Measurements from ENCODE around the gene NDEL1. TPM values are rescaled to one million over a fixed set of nuclear protein-coding genes. Genes with fewer than 3 reads are reported as not detected.

Gene NDEL1
- total RNA-seq, 1 experiment from 2014 or later = 34.7 TPM

DNA sequence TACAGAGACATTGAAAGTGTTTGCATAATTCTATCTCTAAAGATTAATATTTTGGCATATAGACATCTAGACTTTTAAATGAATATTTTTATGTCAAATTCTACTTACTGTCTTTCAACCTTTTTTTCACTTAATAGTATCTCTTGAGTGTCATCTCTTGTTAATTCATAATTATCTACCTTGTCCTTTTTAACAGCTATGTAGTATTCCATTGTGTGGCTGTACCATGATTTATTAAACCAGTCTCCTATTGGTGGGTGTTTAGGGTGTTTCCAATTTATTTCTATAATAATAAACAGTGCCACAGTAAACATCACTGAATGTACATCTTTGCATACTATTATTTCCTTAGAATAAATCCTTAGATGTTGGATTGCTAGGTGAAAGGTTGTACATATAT, 21.7 kb upstream of the NDEL1 start:
- no peak for DNase-seq (ENCODE audit: low spot score)
- TF ChIP-seq, protein P1, sequence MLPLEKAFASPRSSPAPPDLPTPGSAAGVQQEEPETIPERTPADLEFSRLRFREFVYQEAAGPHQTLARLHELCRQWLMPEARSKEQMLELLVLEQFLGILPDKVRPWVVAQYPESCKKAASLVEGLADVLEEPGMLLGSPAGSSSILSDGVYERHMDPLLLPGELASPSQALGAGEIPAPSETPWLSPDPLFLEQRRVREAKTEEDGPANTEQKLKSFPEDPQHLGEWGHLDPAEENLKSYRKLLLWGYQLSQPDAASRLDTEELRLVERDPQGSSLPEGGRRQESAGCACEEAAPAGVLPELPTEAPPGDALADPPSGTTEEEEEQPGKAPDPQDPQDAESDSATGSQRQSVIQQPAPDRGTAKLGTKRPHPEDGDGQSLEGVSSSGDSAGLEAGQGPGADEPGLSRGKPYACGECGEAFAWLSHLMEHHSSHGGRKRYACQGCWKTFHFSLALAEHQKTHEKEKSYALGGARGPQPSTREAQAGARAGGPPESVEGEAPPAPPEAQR (CRISPR knock-in tag; IDR thresholded peaks at IDR 0.05) = no peak
- no peak for TF ChIP-seq TCF7 (CRISPR knock-in tag; IDR thresholded peaks at IDR 0.05; ENCODE audit: low read depth)
- TF ChIP-seq ESRRA (CRISPR knock-in tag; IDR thresholded peaks at IDR 0.05; ENCODE audit: borderline replicate concordance) = no peak
- TF ChIP-seq JUN (CRISPR knock-in tag; IDR thresholded peaks at IDR 0.05) = no peak
- no peak for TF ChIP-seq RELA (CRISPR knock-in tag; IDR thresholded peaks at IDR 0.05; ENCODE audit: borderline replicate concordance)
- H3K27me3 Mint-ChIP-seq (ENCODE audit: low read depth) = peaks cover 13% of the 10 kb centered on the region; the same call in 1 of the 2 replicates
- ATAC-seq = no peak
- H3K4me3 Mint-ChIP-seq = no peak overlapping the region
- peaks cover 8% of the 10 kb centered on the region for H3K4me1 Mint-ChIP-seq
- POLR2A ChIA-PET = no interaction called here
- H3K36me3 Mint-ChIP-seq = no peaks in the 10 kb centered on the region
- H3K9me3 Mint-ChIP-seq = no peaks in the 10 kb centered on the region
- CTCF ChIA-PET = interaction anchor here (1.0 kb wide), 1 partner anchor 372 kb away, joined by 3 read pairs; no protein-coding TSS in a partner anchor
- H3K27ac Mint-ChIP-seq = no peak overlapping the region

DNA sequence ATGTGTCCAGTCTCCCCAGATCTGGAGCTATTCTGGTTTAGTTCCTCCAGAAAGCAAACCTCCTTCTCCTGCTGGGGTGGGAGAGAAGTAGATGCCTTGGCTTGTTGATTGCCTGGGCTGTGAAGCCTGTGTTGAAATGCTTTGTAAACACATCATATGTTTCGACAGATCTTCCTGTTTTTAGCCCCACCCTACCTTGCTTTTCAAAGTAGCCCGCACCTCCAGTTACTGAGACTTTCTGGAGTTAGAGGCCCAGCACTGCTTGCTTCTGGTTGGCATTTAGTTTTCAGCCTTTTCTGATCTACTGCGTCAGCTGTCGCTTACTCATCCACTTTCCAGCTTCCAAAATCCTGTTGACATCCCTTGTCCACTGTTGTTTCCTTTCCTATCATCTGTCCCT, 17.9 kb upstream of the NDEL1 start:
- H3K4me3 Mint-ChIP-seq = no peak overlapping the region
- no peak overlapping the region for H3K27ac Mint-ChIP-seq
- POLR2A ChIA-PET = no interaction called here
- DNase-seq (ENCODE audit: low spot score) (no peak), ATAC-seq (no peak)
- CTCF ChIA-PET = interaction anchor here (0.7 to 1.4 kb wide), 3 partner anchors 8 to 26 kb away, joined by 3 read pairs; no protein-coding TSS in a partner anchor
- H3K9me3 Mint-ChIP-seq = no peaks in the 10 kb centered on the region
- H3K4me1 Mint-ChIP-seq = no peaks in the 10 kb centered on the region
- peaks cover 20% of the 10 kb centered on the region for H3K27me3 Mint-ChIP-seq (ENCODE audit: low read depth)
- no peaks in the 10 kb centered on the region for H3K36me3 Mint-ChIP-seq
- no peak for TF ChIP-seq SP1 (CRISPR knock-in tag; conservative IDR thresholded peaks at IDR 0.05)
- TF ChIP-seq IRF2 (CRISPR knock-in tag; IDR thresholded peaks at IDR 0.05; ENCODE audit: borderline replicate concordance, low read depth) = no peak
- TF ChIP-seq TCF7 (CRISPR knock-in tag; IDR thresholded peaks at IDR 0.05; ENCODE audit: low read depth) = no peak
- no peak for TF ChIP-seq ZNF317 (CRISPR knock-in tag; IDR thresholded peaks at IDR 0.05; ENCODE audit: borderline replicate concordance, low read depth)
- TF ChIP-seq, protein P2, sequence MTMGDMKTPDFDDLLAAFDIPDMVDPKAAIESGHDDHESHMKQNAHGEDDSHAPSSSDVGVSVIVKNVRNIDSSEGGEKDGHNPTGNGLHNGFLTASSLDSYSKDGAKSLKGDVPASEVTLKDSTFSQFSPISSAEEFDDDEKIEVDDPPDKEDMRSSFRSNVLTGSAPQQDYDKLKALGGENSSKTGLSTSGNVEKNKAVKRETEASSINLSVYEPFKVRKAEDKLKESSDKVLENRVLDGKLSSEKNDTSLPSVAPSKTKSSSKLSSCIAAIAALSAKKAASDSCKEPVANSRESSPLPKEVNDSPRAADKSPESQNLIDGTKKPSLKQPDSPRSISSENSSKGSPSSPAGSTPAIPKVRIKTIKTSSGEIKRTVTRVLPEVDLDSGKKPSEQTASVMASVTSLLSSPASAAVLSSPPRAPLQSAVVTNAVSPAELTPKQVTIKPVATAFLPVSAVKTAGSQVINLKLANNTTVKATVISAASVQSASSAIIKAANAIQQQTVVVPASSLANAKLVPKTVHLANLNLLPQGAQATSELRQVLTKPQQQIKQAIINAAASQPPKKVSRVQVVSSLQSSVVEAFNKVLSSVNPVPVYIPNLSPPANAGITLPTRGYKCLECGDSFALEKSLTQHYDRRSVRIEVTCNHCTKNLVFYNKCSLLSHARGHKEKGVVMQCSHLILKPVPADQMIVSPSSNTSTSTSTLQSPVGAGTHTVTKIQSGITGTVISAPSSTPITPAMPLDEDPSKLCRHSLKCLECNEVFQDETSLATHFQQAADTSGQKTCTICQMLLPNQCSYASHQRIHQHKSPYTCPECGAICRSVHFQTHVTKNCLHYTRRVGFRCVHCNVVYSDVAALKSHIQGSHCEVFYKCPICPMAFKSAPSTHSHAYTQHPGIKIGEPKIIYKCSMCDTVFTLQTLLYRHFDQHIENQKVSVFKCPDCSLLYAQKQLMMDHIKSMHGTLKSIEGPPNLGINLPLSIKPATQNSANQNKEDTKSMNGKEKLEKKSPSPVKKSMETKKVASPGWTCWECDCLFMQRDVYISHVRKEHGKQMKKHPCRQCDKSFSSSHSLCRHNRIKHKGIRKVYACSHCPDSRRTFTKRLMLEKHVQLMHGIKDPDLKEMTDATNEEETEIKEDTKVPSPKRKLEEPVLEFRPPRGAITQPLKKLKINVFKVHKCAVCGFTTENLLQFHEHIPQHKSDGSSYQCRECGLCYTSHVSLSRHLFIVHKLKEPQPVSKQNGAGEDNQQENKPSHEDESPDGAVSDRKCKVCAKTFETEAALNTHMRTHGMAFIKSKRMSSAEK (CRISPR knock-in tag; IDR thresholded peaks at IDR 0.05; ENCODE audit: borderline replicate concordance) = no peak
- TF ChIP-seq, protein P3, sequence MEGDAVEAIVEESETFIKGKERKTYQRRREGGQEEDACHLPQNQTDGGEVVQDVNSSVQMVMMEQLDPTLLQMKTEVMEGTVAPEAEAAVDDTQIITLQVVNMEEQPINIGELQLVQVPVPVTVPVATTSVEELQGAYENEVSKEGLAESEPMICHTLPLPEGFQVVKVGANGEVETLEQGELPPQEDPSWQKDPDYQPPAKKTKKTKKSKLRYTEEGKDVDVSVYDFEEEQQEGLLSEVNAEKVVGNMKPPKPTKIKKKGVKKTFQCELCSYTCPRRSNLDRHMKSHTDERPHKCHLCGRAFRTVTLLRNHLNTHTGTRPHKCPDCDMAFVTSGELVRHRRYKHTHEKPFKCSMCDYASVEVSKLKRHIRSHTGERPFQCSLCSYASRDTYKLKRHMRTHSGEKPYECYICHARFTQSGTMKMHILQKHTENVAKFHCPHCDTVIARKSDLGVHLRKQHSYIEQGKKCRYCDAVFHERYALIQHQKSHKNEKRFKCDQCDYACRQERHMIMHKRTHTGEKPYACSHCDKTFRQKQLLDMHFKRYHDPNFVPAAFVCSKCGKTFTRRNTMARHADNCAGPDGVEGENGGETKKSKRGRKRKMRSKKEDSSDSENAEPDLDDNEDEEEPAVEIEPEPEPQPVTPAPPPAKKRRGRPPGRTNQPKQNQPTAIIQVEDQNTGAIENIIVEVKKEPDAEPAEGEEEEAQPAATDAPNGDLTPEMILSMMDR (IDR thresholded peaks at IDR 0.05) = no peak
- TF ChIP-seq, protein P4, sequence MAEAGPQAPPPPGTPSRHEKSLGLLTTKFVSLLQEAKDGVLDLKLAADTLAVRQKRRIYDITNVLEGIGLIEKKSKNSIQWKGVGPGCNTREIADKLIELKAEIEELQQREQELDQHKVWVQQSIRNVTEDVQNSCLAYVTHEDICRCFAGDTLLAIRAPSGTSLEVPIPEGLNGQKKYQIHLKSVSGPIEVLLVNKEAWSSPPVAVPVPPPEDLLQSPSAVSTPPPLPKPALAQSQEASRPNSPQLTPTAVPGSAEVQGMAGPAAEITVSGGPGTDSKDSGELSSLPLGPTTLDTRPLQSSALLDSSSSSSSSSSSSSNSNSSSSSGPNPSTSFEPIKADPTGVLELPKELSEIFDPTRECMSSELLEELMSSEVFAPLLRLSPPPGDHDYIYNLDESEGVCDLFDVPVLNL (CRISPR knock-in tag; IDR thresholded peaks at IDR 0.05; ENCODE audit: borderline replicate concordance, low read depth) = no peak
- TF ChIP-seq NR1H2 (CRISPR knock-in tag; IDR thresholded peaks at IDR 0.05) = no peak
- no peak for TF ChIP-seq GABPB1 (CRISPR knock-in tag; IDR thresholded peaks at IDR 0.05)
- no peak for TF ChIP-seq ATF1 (CRISPR knock-in tag; IDR thresholded peaks at IDR 0.05)
- no peak for TF ChIP-seq CBFB (CRISPR knock-in tag; IDR thresholded peaks at IDR 0.05; ENCODE audit: low read depth)
- TF ChIP-seq, protein P5, sequence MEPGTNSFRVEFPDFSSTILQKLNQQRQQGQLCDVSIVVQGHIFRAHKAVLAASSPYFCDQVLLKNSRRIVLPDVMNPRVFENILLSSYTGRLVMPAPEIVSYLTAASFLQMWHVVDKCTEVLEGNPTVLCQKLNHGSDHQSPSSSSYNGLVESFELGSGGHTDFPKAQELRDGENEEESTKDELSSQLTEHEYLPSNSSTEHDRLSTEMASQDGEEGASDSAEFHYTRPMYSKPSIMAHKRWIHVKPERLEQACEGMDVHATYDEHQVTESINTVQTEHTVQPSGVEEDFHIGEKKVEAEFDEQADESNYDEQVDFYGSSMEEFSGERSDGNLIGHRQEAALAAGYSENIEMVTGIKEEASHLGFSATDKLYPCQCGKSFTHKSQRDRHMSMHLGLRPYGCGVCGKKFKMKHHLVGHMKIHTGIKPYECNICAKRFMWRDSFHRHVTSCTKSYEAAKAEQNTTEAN (CRISPR knock-in tag; IDR thresholded peaks at IDR 0.05) = no peak
- TF ChIP-seq, protein P6, sequence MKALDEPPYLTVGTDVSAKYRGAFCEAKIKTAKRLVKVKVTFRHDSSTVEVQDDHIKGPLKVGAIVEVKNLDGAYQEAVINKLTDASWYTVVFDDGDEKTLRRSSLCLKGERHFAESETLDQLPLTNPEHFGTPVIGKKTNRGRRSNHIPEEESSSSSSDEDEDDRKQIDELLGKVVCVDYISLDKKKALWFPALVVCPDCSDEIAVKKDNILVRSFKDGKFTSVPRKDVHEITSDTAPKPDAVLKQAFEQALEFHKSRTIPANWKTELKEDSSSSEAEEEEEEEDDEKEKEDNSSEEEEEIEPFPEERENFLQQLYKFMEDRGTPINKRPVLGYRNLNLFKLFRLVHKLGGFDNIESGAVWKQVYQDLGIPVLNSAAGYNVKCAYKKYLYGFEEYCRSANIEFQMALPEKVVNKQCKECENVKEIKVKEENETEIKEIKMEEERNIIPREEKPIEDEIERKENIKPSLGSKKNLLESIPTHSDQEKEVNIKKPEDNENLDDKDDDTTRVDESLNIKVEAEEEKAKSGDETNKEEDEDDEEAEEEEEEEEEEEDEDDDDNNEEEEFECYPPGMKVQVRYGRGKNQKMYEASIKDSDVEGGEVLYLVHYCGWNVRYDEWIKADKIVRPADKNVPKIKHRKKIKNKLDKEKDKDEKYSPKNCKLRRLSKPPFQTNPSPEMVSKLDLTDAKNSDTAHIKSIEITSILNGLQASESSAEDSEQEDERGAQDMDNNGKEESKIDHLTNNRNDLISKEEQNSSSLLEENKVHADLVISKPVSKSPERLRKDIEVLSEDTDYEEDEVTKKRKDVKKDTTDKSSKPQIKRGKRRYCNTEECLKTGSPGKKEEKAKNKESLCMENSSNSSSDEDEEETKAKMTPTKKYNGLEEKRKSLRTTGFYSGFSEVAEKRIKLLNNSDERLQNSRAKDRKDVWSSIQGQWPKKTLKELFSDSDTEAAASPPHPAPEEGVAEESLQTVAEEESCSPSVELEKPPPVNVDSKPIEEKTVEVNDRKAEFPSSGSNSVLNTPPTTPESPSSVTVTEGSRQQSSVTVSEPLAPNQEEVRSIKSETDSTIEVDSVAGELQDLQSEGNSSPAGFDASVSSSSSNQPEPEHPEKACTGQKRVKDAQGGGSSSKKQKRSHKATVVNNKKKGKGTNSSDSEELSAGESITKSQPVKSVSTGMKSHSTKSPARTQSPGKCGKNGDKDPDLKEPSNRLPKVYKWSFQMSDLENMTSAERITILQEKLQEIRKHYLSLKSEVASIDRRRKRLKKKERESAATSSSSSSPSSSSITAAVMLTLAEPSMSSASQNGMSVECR (CRISPR knock-in tag; IDR thresholded peaks at IDR 0.05; ENCODE audit: borderline replicate concordance) = no peak

All from WTC11 (cell line).